NB4 (cell line): ENCODE results near the gene NLRP3.

Experiments used
- POLR2A ChIP-seq: IDR thresholded peaks from 2 replicates; pipeline ENCODE4 v1.6.1; 2011; ENCODE audit warnings: mild to moderate bottlenecking; ENCODE audit not compliant: insufficient read length; ENCODE audit errors: extremely low read depth
- TF ChIP-seq, protein P1 (sequence below): IDR thresholded peaks from one replicate; pipeline ENCODE4 v1.5.1; 2012; ENCODE audit warnings: low read depth, low read length
- TF ChIP-seq, protein P2 (sequence below): IDR thresholded peaks from 2 replicates; pipeline ENCODE4 v1.6.1; 2011; ENCODE audit warnings: low read depth, low read length

DNA sequence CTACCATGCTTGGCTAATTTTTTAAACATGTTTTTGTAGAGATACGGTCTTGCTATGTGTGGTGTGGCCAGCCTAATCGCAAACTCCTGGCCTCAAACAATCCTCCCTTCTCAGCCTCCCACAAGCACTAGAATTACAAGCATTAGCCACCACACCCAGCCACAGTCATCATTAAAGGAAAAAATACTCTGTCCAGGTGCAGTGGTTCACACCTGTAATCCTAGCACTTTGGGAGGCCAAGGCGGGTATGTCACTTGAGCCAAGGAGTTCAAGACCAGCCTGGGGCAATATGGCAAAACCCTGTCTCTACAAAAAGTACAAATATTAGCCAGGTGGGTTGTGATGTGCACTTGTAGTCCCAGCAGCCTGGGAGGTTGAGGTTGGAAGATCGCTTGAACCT is 25.0 kb upstream of the NLRP3 start:
- TF ChIP-seq, protein P1, sequence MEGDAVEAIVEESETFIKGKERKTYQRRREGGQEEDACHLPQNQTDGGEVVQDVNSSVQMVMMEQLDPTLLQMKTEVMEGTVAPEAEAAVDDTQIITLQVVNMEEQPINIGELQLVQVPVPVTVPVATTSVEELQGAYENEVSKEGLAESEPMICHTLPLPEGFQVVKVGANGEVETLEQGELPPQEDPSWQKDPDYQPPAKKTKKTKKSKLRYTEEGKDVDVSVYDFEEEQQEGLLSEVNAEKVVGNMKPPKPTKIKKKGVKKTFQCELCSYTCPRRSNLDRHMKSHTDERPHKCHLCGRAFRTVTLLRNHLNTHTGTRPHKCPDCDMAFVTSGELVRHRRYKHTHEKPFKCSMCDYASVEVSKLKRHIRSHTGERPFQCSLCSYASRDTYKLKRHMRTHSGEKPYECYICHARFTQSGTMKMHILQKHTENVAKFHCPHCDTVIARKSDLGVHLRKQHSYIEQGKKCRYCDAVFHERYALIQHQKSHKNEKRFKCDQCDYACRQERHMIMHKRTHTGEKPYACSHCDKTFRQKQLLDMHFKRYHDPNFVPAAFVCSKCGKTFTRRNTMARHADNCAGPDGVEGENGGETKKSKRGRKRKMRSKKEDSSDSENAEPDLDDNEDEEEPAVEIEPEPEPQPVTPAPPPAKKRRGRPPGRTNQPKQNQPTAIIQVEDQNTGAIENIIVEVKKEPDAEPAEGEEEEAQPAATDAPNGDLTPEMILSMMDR: no peak
- TF ChIP-seq, protein P2, sequence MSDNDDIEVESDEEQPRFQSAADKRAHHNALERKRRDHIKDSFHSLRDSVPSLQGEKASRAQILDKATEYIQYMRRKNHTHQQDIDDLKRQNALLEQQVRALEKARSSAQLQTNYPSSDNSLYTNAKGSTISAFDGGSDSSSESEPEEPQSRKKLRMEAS: no peak
- TF ChIP-seq POLR2A: no peak
